ENCODE results near the gene PRR22.
"Not testable (repeated sequence)": the region's sequence is repeated elsewhere in the genome, so short reads cannot be mapped to it uniquely, and the experiment has no call there.

The PRR22 gene

GRCh38 chr19:5743630-5744029 is 40.9 kb downstream of the PRR22 start:
- no peak for DNase-seq
- H3K9ac ChIP-seq (ENCODE audit: low read length) = no peak overlapping the region
- no peak for TF ChIP-seq EZH2phosphoT487 (IDR thresholded peaks at IDR 0.05; ENCODE audit: low read length)
- no peak for TF ChIP-seq EZH2 (optimal IDR thresholded peaks at IDR 0.05; ENCODE audit: low read depth, low read length)
- TF ChIP-seq CTCF (IDR thresholded peaks at IDR 0.05; ENCODE audit: low read length) = no peak

DNA sequence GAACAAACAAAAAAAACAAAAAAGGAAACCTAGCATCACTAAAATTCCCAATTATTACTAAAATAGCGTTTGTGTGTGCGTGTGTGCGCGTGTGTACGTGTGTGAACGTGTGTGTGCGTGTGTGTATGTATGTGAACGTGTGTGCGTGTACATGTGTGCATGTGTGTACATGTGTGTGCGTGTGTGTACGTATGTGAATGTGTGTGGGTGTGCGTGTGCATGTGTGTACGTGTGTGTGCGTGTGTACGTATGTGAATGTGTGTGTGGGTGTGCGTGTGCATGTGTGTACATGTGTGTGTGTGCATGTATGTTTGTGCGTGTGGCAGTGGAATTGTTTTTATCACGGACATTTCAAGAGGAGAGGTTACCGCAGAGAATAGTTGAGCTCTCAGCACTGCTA is 42.5 kb downstream of the PRR22 start:
- no peaks in the 10 kb centered on the region for H3F3A ChIP-seq (ENCODE audit: insufficient read depth, low read length)
- H2AFZ ChIP-seq (ENCODE audit: low read length) = no peak overlapping the region
- H3K4me1 ChIP-seq (ENCODE audit: low read length) = no peaks in the 10 kb centered on the region
- H3K4me3 ChIP-seq (ENCODE audit: low read length) = no peak overlapping the region
- no peaks in the 10 kb centered on the region for H3K79me2 ChIP-seq (ENCODE audit: low read length)
- no peaks in the 10 kb centered on the region for H3K36me3 ChIP-seq (replicated peaks; ENCODE audit: insufficient read depth, low read length)
- H3K9me2 ChIP-seq (replicated peaks; ENCODE audit: insufficient read depth, low read length) = no peaks in the 10 kb centered on the region
- no peaks in the 10 kb centered on the region for H4K20me1 ChIP-seq (ENCODE audit: insufficient read depth, low read length)
- H3K27me3 ChIP-seq (replicated peaks; ENCODE audit: insufficient read depth, low read length) = peaks cover 91% of the 10 kb centered on the region
- H3K9ac ChIP-seq (ENCODE audit: low read length) = no peak overlapping the region
- DNase-seq = no peak
- H3K27ac ChIP-seq (ENCODE audit: low read length) = no peak overlapping the region
- TF ChIP-seq EZH2 (optimal IDR thresholded peaks at IDR 0.05; ENCODE audit: low read depth, low read length) = no peak
- no peak for TF ChIP-seq EZH2phosphoT487 (IDR thresholded peaks at IDR 0.05; ENCODE audit: low read length)
- no peak for TF ChIP-seq CTCF (IDR thresholded peaks at IDR 0.05; ENCODE audit: low read length)
- no peak overlapping the region for H3K4me2 ChIP-seq (ENCODE audit: low read depth, low read length)
- no peaks in the 10 kb centered on the region for H3K9me3 ChIP-seq (replicated peaks; ENCODE audit: insufficient read depth, low read length)

More at GRCh38 chr19:5743630-5744029, 40.9 kb downstream of the PRR22 start:
- no peaks in the 10 kb centered on the region for H3K79me2 ChIP-seq (ENCODE audit: low read length)
- H3K27me3 ChIP-seq (replicated peaks; ENCODE audit: insufficient read depth, low read length) = peaks cover 91% of the 10 kb centered on the region
- no peaks in the 10 kb centered on the region for H3K36me3 ChIP-seq (replicated peaks; ENCODE audit: insufficient read depth, low read length)
- H3K4me3 ChIP-seq (ENCODE audit: low read length) = no peak overlapping the region
- H3K4me1 ChIP-seq (ENCODE audit: low read length) = no peaks in the 10 kb centered on the region
- no peaks in the 10 kb centered on the region for H4K20me1 ChIP-seq (ENCODE audit: insufficient read depth, low read length)
- H2AFZ ChIP-seq (ENCODE audit: low read length) = no peak overlapping the region
- no peak overlapping the region for H3K27ac ChIP-seq (ENCODE audit: low read length)
- no peaks in the 10 kb centered on the region for H3F3A ChIP-seq (ENCODE audit: insufficient read depth, low read length)
- H3K4me2 ChIP-seq (ENCODE audit: low read depth, low read length) = no peak overlapping the region
- no peaks in the 10 kb centered on the region for H3K9me3 ChIP-seq (replicated peaks; ENCODE audit: insufficient read depth, low read length)
- H3K9me2 ChIP-seq (replicated peaks; ENCODE audit: insufficient read depth, low read length) = no peaks in the 10 kb centered on the region

- Histone ChIP-seq H2AFZ (ENCODE audit: low read length) (no peak overlapping the region), H3K9me3 (replicated peaks; ENCODE audit: insufficient read depth, low read length) (no peaks in the 10 kb centered on the region), H3K36me3 (replicated peaks; ENCODE audit: insufficient read depth, low read length) (no peaks in the 10 kb centered on the region), H3K4me3 (ENCODE audit: low read length) (no peak overlapping the region), H3K4me2 (ENCODE audit: low read depth, low read length) (no peak overlapping the region), H3K27me3 (replicated peaks; ENCODE audit: insufficient read depth, low read length) (peaks cover 83% of the 10 kb centered on the region), H3K79me2 (ENCODE audit: low read length) (no peaks in the 10 kb centered on the region), H4K20me1 (ENCODE audit: insufficient read depth, low read length) (no peaks in the 10 kb centered on the region), H3K27ac (ENCODE audit: low read length) (no peak overlapping the region), H3K9ac (ENCODE audit: low read length) (no peak overlapping the region), H3K4me1 (ENCODE audit: low read length) (no peaks in the 10 kb centered on the region), H3K9me2 (replicated peaks; ENCODE audit: insufficient read depth, low read length) (no peaks in the 10 kb centered on the region), H3F3A (ENCODE audit: insufficient read depth, low read length) (no peaks in the 10 kb centered on the region)
- DNase-seq = no peak
- TF ChIP-seq EZH2 (optimal IDR thresholded peaks at IDR 0.05; ENCODE audit: low read depth, low read length) (no peak), CTCF (IDR thresholded peaks at IDR 0.05; ENCODE audit: low read length) (no peak), EZH2phosphoT487 (IDR thresholded peaks at IDR 0.05; ENCODE audit: low read length) (no peak)
These were observed 46.1 kb downstream of the PRR22 start for GRCh38 chr19:5738423-5738822.

DNA sequence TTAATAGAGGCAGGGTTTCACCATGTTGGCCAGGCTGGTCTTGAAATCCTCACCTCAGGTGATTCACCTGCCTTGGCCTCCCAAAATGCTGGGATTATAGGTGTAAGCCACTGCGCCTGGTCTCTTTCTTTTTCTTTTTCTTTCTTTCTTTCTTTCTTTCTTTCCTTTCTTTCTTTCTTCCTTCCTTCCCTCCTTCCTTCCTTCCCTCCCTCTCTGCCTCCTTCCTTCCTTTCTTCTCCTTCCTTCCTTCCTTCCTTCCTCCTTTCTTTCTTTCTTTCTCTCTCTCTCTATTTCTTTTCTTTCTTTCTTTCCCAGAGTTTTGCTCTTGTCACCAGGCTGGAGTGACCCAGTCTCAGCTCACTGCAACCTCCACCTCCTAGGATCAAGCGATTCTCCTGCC is 51.4 kb downstream of the PRR22 start:
- H3K4me1 ChIP-seq (ENCODE audit: low read length); H2AFZ ChIP-seq (ENCODE audit: low read length); H3K79me2 ChIP-seq (ENCODE audit: low read length); H3K27ac ChIP-seq (ENCODE audit: low read length); H3K4me2 ChIP-seq (ENCODE audit: low read depth, low read length); H3K9me3 ChIP-seq (replicated peaks; ENCODE audit: insufficient read depth, low read length); H3K9me2 ChIP-seq (replicated peaks; ENCODE audit: insufficient read depth, low read length); H3F3A ChIP-seq (ENCODE audit: insufficient read depth, low read length); DNase-seq; H3K36me3 ChIP-seq (replicated peaks; ENCODE audit: insufficient read depth, low read length); H3K4me3 ChIP-seq (ENCODE audit: low read length); H4K20me1 ChIP-seq (ENCODE audit: insufficient read depth, low read length); H3K9ac ChIP-seq (ENCODE audit: low read length): not testable (repeated sequence)
- peaks cover 80% of the 10 kb centered on the region for H3K27me3 ChIP-seq (replicated peaks; ENCODE audit: insufficient read depth, low read length)
